CD4-positive, alpha-beta T cell treated with Interleukin-17A for 1 hour (primary cell): Measurements from ENCODE around the gene RBM27.
A peak's percentile ranks its signal among the peaks of the same experiment; 100 is the strongest.
"Not testable (repeated sequence)": the region's sequence is repeated elsewhere in the genome, so short reads cannot be mapped to it uniquely, and the experiment has no call there.

Experiments
- DNase-seq: peaks from one replicate; pipeline ENCODE4 v3.0.0-alpha.2; 2020

RBM27 gene

GRCh38 chr5:146203011-146203871 is at the start of gene RBM27:
RBM27 (plus strand) TSS chr5:146203605; CDS start chr5:146203766, 161 bp downstream.
- peak; percentile 99 for DNase-seq

- no peak for DNase-seq
Observed at GRCh38 chr5:146158255-146158654, 45.1 kb upstream of the RBM27 start.

- DNase-seq = no peak
Observed at GRCh38 chr5:146164382-146164781, 39.0 kb upstream of the RBM27 start.

GRCh38 chr5:146165460-146165859 is 37.9 kb upstream of the RBM27 start:
- DNase-seq = no peak

GRCh38 chr5:146165903-146166302 is 37.5 kb upstream of the RBM27 start:
- DNase-seq = no peak

GRCh38 chr5:146169076-146169475 is 34.3 kb upstream of the RBM27 start:
- no peak for DNase-seq

GRCh38 chr5:146173049-146173448 is 30.4 kb upstream of the RBM27 start:
- not testable (repeated sequence) for DNase-seq

GRCh38 chr5:146173597-146173996 is 29.8 kb upstream of the RBM27 start:
- DNase-seq = no peak

- DNase-seq = no peak
Observed at GRCh38 chr5:146176805-146177204, 26.6 kb upstream of the RBM27 start.

- no peak for DNase-seq
Observed at GRCh38 chr5:146179696-146180095, 23.7 kb upstream of the RBM27 start.

GRCh38 chr5:146183403-146183802 is 20.0 kb upstream of the RBM27 start:
- not testable (repeated sequence) for DNase-seq

- no peak for DNase-seq
Observed at GRCh38 chr5:146185161-146185560, 18.2 kb upstream of the RBM27 start.

- no peak for DNase-seq
Observed at GRCh38 chr5:146188358-146188757, 15.0 kb upstream of the RBM27 start.

- no peak for DNase-seq
Observed at GRCh38 chr5:146192571-146193043, 10.8 kb upstream of the RBM27 start.

- no peak for DNase-seq
Observed at GRCh38 chr5:146193285-146193684, 10.1 kb upstream of the RBM27 start.

GRCh38 chr5:146194997-146195396 is 8.4 kb upstream of the RBM27 start:
- DNase-seq = not testable (repeated sequence)

- no peak for DNase-seq
Observed at GRCh38 chr5:146196459-146197048, 6.9 kb upstream of the RBM27 start.

- DNase-seq = no peak
Observed at GRCh38 chr5:146199176-146199815, 4.1 kb upstream of the RBM27 start.

GRCh38 chr5:146201795-146202194 is 1.6 kb upstream of the RBM27 start:
- not testable (repeated sequence) for DNase-seq

GRCh38 chr5:146203872-146204192 is 427 bp downstream of the RBM27 start:
- no peak for DNase-seq

GRCh38 chr5:146205499-146206202 is 2.2 kb downstream of the RBM27 start:
- DNase-seq = peak; percentile 11

- no peak for DNase-seq
Observed at GRCh38 chr5:146206257-146206656, 2.9 kb downstream of the RBM27 start.

- no peak for DNase-seq
Observed at GRCh38 chr5:146208916-146209522, 5.6 kb downstream of the RBM27 start.
